OCI-LY3 (cell line): ENCODE data around the gene NEIL3.
"Not testable (repeated sequence)": the region's sequence is repeated elsewhere in the genome, so short reads cannot be mapped to it uniquely, and the experiment has no call there.

ENCODE experiments used
- H2AFZ ChIP-seq: fragments of 200-600, 300-600 bp; shearing (Covaris generic); 2 replicates; pipeline ENCODE4 v1.6.0; 2014; ENCODE audit warnings: antibody characterized with exemption, low read depth, low read length
- H3K27ac ChIP-seq: fragments of 200-600, 300-600 bp; sonication (generic); 2 replicates; pipeline ENCODE4 v1.5.1; 2014; ENCODE audit warnings: mild to moderate bottlenecking, low read length, moderate library complexity, mixed read lengths
- H3K27me3 ChIP-seq: fragments of 200-600, 300-600 bp; sonication (generic); 2 replicates; pipeline ENCODE4 v1.6.1; 2014; ENCODE audit warnings: low read depth, low read length, mixed read lengths
- H3K36me3 ChIP-seq: fragments of 200-600, 300-600 bp; sonication (generic); replicated peaks from 2 replicates; pipeline ENCODE3; 2014; ENCODE audit warnings: low read depth, low read length, mixed read lengths
- H3K4me1 ChIP-seq: fragments of 300-600, 200-600 bp; sonication (generic); 2 replicates; pipeline ENCODE4 v1.6.1; 2014; ENCODE audit warnings: low read length, mixed read lengths
- H3K4me2 ChIP-seq: fragments of 200-600, 300-600 bp; sonication (generic); 2 replicates; pipeline ENCODE4 v1.6.1; 2014; ENCODE audit warnings: low read length, mixed read lengths
- H3K4me3 ChIP-seq: fragments of 300-600, 200-600 bp; sonication (generic); 2 replicates; pipeline ENCODE4 v1.5.1; 2014; ENCODE audit warnings: antibody characterized with exemption, mild to moderate bottlenecking, low read length, moderate library complexity
- H3K79me2 ChIP-seq: fragments of 300-600, 200-600 bp; shearing (Covaris generic); 2 replicates; pipeline ENCODE4 v1.6.1; 2014; ENCODE audit warnings: mild to moderate bottlenecking, low read length, mixed read lengths
- H3K9ac ChIP-seq: fragments of 300-600, 200-600 bp; shearing (Covaris generic); 2 replicates; pipeline ENCODE4 v1.6.0; 2014; ENCODE audit warnings: mild to moderate bottlenecking, low read length, moderate library complexity
- H3K9me3 ChIP-seq: fragments of 200-600, 300-600 bp; shearing (Covaris generic); 2 replicates; pipeline ENCODE4 v1.6.1; 2014; ENCODE audit warnings: low read length, mixed read lengths; ENCODE audit not compliant: insufficient read depth
- H4K20me1 ChIP-seq: fragments of 200-600, 300-600 bp; sonication (generic); 2 replicates; pipeline ENCODE4 v1.6.1; 2016; ENCODE audit warnings: low read length, mixed read lengths; ENCODE audit not compliant: insufficient read depth
- CTCF ChIP-seq: fragments of 200-600, 300-600 bp; sonication (generic); IDR thresholded peaks from 2 replicates; pipeline ENCODE4 v1.5.1; 2014; ENCODE audit warnings: antibody characterized with exemption, low read length, low read depth
- EZH2phosphoT487 ChIP-seq: fragments of 200-600 bp; shearing (Covaris generic); IDR thresholded peaks from 2 replicates; pipeline ENCODE4 v1.6.1; 2018; ENCODE audit warnings: antibody characterized with exemption, mixed run types, low read depth

Gene NEIL3

GRCh38 chr4:177302371-177303100 lies 7.1 kb upstream of the NEIL3 start:
- peaks cover 6% of the 10 kb centered on the region; the same call in 1 of the 2 replicates for H3K9me3 ChIP-seq
- no peak for TF ChIP-seq CTCF
- no peak for TF ChIP-seq EZH2phosphoT487
- no peaks in the 10 kb centered on the region for H3K4me1 ChIP-seq
- no peaks in the 10 kb centered on the region for H3K79me2 ChIP-seq
- H3K4me3 ChIP-seq = no peak overlapping the region
- H4K20me1 ChIP-seq = no peaks in the 10 kb centered on the region
- no peak overlapping the region for H2AFZ ChIP-seq
- H3K27me3 ChIP-seq = no peaks in the 10 kb centered on the region
- no peak overlapping the region for H3K9ac ChIP-seq
- H3K27ac ChIP-seq = no peak overlapping the region
- H3K4me2 ChIP-seq = no peak overlapping the region
- H3K36me3 ChIP-seq = peaks cover 5% of the 10 kb centered on the region

GRCh38 chr4:177304094-177304493 lies 5.6 kb upstream of the NEIL3 start:
- TF ChIP-seq EZH2phosphoT487 = no peak
- TF ChIP-seq CTCF = no peak

GRCh38 chr4:177304864-177305263 lies 4.8 kb upstream of the NEIL3 start:
- not testable (repeated sequence) for H3K36me3 ChIP-seq, H3K79me2 ChIP-seq, H3K4me2 ChIP-seq, H3K27me3 ChIP-seq, H3K9me3 ChIP-seq, H3K4me3 ChIP-seq, H3K27ac ChIP-seq, H3K4me1 ChIP-seq, H2AFZ ChIP-seq, H4K20me1 ChIP-seq, H3K9ac ChIP-seq

More at GRCh38 chr4:177304094-177304493, 5.6 kb upstream of the NEIL3 start:
- Histone ChIP-seq H3K27me3 (no peaks in the 10 kb centered on the region), H3K9me3 (no peaks in the 10 kb centered on the region), H3K4me2 (no peak overlapping the region), H3K79me2 (no peaks in the 10 kb centered on the region), H3K27ac (no peak overlapping the region), H4K20me1 (no peaks in the 10 kb centered on the region), H3K4me1 (peaks cover 4% of the 10 kb centered on the region; the same call in 1 of the 2 replicates), H3K36me3 (no peaks in the 10 kb centered on the region), H3K9ac (no peak overlapping the region), H3K4me3 (no peak overlapping the region), H2AFZ (no peak overlapping the region)

- H3K79me2 ChIP-seq = peaks cover 34% of the 10 kb centered on the region
- peaks cover 19% of the 10 kb centered on the region for H3K4me1 ChIP-seq
- no peak overlapping the region for H3K4me3 ChIP-seq
- TF ChIP-seq CTCF = no peak
- TF ChIP-seq EZH2phosphoT487 = no peak
- H3K27ac ChIP-seq = no peak overlapping the region
- H3K9me3 ChIP-seq = no peaks in the 10 kb centered on the region
- H3K4me2 ChIP-seq = no peak overlapping the region
- H3K27me3 ChIP-seq = no peaks in the 10 kb centered on the region
- no peaks in the 10 kb centered on the region for H4K20me1 ChIP-seq
- peaks cover 11% of the 10 kb centered on the region for H3K36me3 ChIP-seq
- H2AFZ ChIP-seq = no peak overlapping the region
- no peak overlapping the region for H3K9ac ChIP-seq
Observed at GRCh38 chr4:177308125-177308524, 1.5 kb upstream of the NEIL3 start.
